Ovary (tissue), 3 donors: ENCODE data around the gene FIG4.

ENCODE experiments used
- EP300 ChIP-seq: sonication (generic); formaldehyde crosslinking; IDR thresholded peaks from one replicate; pipeline ENCODE4 v1.6.1; 2017; ENCODE audit warnings: antibody characterized with exemption
- POLR2A ChIP-seq: fragments of 450-650 bp; IDR thresholded peaks from one replicate; pipeline ENCODE4 v1.6.1; 2017; ENCODE audit warnings: antibody characterized with exemption, mild to moderate bottlenecking, moderate library complexity
- TF ChIP-seq, protein P1 (sequence below), 3 donors: fragments of 450-650 bp in 2 of 3; fragments of 200-600 bp in 1 of 3; IDR thresholded peaks; one replicate each; pipeline versions ENCODE4 v1.5.1 to v1.8.0; 2016 to 2022; ENCODE audit warnings: antibody characterized with exemption in 3 of 3, mild to moderate bottlenecking in 1 of 3
- donor health status: DM: no; HTN: no; CAD: no.

DNA sequence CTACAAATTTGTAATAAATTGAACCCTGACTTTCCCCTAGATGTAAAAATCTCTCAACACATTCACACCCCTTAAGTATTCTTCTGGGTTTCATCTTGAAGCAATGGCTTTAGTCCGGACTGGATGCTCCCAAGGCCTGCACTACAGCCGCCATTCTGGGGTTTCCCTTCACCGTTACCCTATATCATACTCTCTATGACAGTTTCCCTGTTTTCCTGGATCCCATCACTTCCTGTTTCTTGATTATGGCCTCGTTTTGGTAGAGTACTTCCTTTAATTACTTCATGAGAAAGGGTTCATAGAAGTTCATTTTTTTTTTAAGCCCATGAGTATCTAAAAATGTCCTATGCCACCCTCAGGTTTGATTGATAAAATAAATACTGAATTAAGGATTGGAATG, 11.7 kb downstream of the FIG4 start:
- TF ChIP-seq POLR2A = no peak
- TF ChIP-seq, protein P1, sequence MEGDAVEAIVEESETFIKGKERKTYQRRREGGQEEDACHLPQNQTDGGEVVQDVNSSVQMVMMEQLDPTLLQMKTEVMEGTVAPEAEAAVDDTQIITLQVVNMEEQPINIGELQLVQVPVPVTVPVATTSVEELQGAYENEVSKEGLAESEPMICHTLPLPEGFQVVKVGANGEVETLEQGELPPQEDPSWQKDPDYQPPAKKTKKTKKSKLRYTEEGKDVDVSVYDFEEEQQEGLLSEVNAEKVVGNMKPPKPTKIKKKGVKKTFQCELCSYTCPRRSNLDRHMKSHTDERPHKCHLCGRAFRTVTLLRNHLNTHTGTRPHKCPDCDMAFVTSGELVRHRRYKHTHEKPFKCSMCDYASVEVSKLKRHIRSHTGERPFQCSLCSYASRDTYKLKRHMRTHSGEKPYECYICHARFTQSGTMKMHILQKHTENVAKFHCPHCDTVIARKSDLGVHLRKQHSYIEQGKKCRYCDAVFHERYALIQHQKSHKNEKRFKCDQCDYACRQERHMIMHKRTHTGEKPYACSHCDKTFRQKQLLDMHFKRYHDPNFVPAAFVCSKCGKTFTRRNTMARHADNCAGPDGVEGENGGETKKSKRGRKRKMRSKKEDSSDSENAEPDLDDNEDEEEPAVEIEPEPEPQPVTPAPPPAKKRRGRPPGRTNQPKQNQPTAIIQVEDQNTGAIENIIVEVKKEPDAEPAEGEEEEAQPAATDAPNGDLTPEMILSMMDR (IDR thresholded peaks at IDR 0.05) = no peak
- no peak for TF ChIP-seq EP300
